Transverse colon (tissue), 4 donors: ENCODE measurements around the gene ITGA11. TPM values are rescaled to one million over a fixed set of nuclear protein-coding genes. Genes with fewer than 3 reads are reported as not detected.

ENCODE experiments used
- DNase-seq: peaks from one replicate; pipeline ENCODE4 v3.0.0-alpha.2; 2019
- H3K27ac ChIP-seq, 4 donors: fragments of 200-600 bp; sonication (generic); 2 replicates each; pipeline ENCODE4 v1.5.1; 2016 to 2018; ENCODE audit warnings: inconsistent platforms in 4 of 4
- H3K27me3 ChIP-seq: fragments of 200-600 bp; sonication (generic); 2 replicates; pipeline ENCODE4 v1.5.1; 2017; ENCODE audit warnings: inconsistent platforms
- H3K36me3 ChIP-seq, 4 donors: fragments of 200-600 bp; sonication (generic); 2 replicates each; pipeline ENCODE4 v1.5.1; 2017 to 2019; ENCODE audit warnings: inconsistent platforms in 4 of 4
- H3K4me1 ChIP-seq, 4 donors: fragments of 200-600 bp; sonication (generic); 2 replicates each; pipeline ENCODE4 v1.5.1; 2017 to 2020; ENCODE audit warnings: inconsistent platforms in 4 of 4
- H3K4me3 ChIP-seq, 4 donors: fragments of 200-600 bp; sonication (generic); 1 replicate in 1 of 4; 2 replicates in 3 of 4; pipeline versions ENCODE4 v1.5.1 to v1.6.1; 2017 to 2019; ENCODE audit warnings: inconsistent platforms in 4 of 4
- H3K9me3 ChIP-seq, 2 donors: fragments of 200-600 bp; sonication (generic); 2 replicates each; pipeline ENCODE4 v1.5.1; 2017 to 2019; ENCODE audit warnings: inconsistent platforms in 2 of 2
- EP300 ChIP-seq: sonication (generic); formaldehyde crosslinking; IDR thresholded peaks from one replicate; pipeline ENCODE4 v1.6.1; 2017; ENCODE audit warnings: antibody characterized with exemption, low read depth
- POLR2A ChIP-seq: fragments of 450-650 bp; IDR thresholded peaks from one replicate; pipeline ENCODE4 v1.6.1; 2016; ENCODE audit warnings: antibody characterized with exemption, mild to moderate bottlenecking, moderate library complexity
- POLR2AphosphoS5 ChIP-seq, 3 donors: sonication (generic); formaldehyde crosslinking; IDR thresholded peaks; one replicate each; pipeline ENCODE4 v1.6.1; 2016; ENCODE audit warnings: antibody characterized with exemption in 3 of 3
- WGBS, 2 donors: methylation state at CpG; one replicate each; pipeline ENCODE4 v1.1.5; 2018; ENCODE audit warnings: low coverage in 1 of 2; 5-methylcytosine and 5-hydroxymethylcytosine counted together
- in situ Hi-C, 4 donors: fragments of 200-750 bp; cut with MboI; loops; one replicate each; pipeline versions ENCODE4 v1.15.0 to v1.15.1; 2017; ENCODE audit warnings: low sequenced_read_pairs in 3 of 4, low pct_ligation_motif_present in 1 of 4, low pct_unique_long_range_greater_than_20kb in 1 of 4
- intact Hi-C: fragments of 100-400 bp; cut with DNase I; formaldehyde crosslinking; loops from one replicate; pipeline ENCODE4 v1.15.1; 2023; ENCODE audit warnings: low total_unique reads
- total RNA-seq, 4 donors: library from RNA; depleted of rRNA; stranded (reverse); fragments of >200 nt; gene quantifications; one replicate each; pipeline ENCODE4 v1.1.0, GENCODE V29; 2016
- TF ChIP-seq, protein P1 (sequence below), 5 experiments: fragments of 200-600 bp in 3 of 5; fragments of 450-650 bp in 2 of 5; sonication (generic) in 3 of 5; IDR thresholded peaks; 1 replicate in 2 of 5; 2 replicates in 3 of 5; pipeline ENCODE4 v1.5.1; 2016 to 2017; ENCODE audit warnings: antibody characterized with exemption in 5 of 5, inconsistent platforms in 3 of 5, mild to moderate bottlenecking in 2 of 5, moderate library complexity in 1 of 5

Gene ITGA11
- total RNA-seq, 4 donors from 2014 or later, result 0.37 to 3.2 (median 1.1) TPM

GRCh38 chr15:68402432-68403160 lies 29.4 kb downstream of the ITGA11 start:
- no peak overlapping the region for H3K4me3 ChIP-seq
- no peak overlapping the region for H3K27ac ChIP-seq
- H3K27me3 ChIP-seq, result no peaks in the 10 kb centered on the region
- intact Hi-C loops, result no loop called here
- peaks cover 0 to 5% (median 0%) of the 10 kb centered on the region in 4 donors for H3K4me1 ChIP-seq
- TF ChIP-seq POLR2AphosphoS5 (IDR thresholded peaks at IDR 0.05) (no peak), EP300 (no peak), POLR2A (no peak)
- TF ChIP-seq, protein P1, sequence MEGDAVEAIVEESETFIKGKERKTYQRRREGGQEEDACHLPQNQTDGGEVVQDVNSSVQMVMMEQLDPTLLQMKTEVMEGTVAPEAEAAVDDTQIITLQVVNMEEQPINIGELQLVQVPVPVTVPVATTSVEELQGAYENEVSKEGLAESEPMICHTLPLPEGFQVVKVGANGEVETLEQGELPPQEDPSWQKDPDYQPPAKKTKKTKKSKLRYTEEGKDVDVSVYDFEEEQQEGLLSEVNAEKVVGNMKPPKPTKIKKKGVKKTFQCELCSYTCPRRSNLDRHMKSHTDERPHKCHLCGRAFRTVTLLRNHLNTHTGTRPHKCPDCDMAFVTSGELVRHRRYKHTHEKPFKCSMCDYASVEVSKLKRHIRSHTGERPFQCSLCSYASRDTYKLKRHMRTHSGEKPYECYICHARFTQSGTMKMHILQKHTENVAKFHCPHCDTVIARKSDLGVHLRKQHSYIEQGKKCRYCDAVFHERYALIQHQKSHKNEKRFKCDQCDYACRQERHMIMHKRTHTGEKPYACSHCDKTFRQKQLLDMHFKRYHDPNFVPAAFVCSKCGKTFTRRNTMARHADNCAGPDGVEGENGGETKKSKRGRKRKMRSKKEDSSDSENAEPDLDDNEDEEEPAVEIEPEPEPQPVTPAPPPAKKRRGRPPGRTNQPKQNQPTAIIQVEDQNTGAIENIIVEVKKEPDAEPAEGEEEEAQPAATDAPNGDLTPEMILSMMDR (IDR thresholded peaks at IDR 0.05), result no peak
- in situ Hi-C loops, result no loop called here
- 90% methylated on average over 9 of the region's 9 CpGs; no CpG with 5 or more reads in 1 of the 2 donors for WGBS, 2 donors
- no peak for DNase-seq
- H3K36me3 ChIP-seq, result no peaks in the 10 kb centered on the region
- no peaks in the 10 kb centered on the region for H3K9me3 ChIP-seq

- Histone ChIP-seq H3K9me3 (no peaks in the 10 kb centered on the region), H3K4me3 (no peak overlapping the region), H3K27me3 (no peaks in the 10 kb centered on the region), H3K36me3 (no peaks in the 10 kb centered on the region), H3K4me1 (peaks cover 0 to 5% (median 0%) of the 10 kb centered on the region in 4 donors), H3K27ac (no peak overlapping the region)
- WGBS, 2 donors, result 72 to 100% methylated on average over 1 to 11 of the region's 11 CpGs
- intact Hi-C loops, result no loop called here
- TF ChIP-seq POLR2AphosphoS5 (IDR thresholded peaks at IDR 0.05) (no peak), POLR2A (no peak), EP300 (no peak)
- TF ChIP-seq, protein P1 (IDR thresholded peaks at IDR 0.05), result no peak
- in situ Hi-C loops, result no loop called here
- DNase-seq, result no peak
Measured at GRCh38 chr15:68401496-68402431, 30.2 kb downstream of the ITGA11 start.

- intact Hi-C loops, result no loop called here
- H3K27ac ChIP-seq, result no peak overlapping the region
- WGBS, 2 donors, result 52 to 57% methylated on average over 1 of the region's 1 CpG
- H3K4me1 ChIP-seq, result peaks cover 0 to 5% (median 0%) of the 10 kb centered on the region in 4 donors
- no peak overlapping the region for H3K4me3 ChIP-seq
- in situ Hi-C loops, result no loop called here
- DNase-seq, result no peak
- H3K9me3 ChIP-seq, result no peaks in the 10 kb centered on the region
- no peak for TF ChIP-seq POLR2A
- no peak for TF ChIP-seq EP300
- no peak for TF ChIP-seq POLR2AphosphoS5 (IDR thresholded peaks at IDR 0.05)
- TF ChIP-seq, protein P1 (IDR thresholded peaks at IDR 0.05), result no peak
- H3K36me3 ChIP-seq, result no peaks in the 10 kb centered on the region
- no peaks in the 10 kb centered on the region for H3K27me3 ChIP-seq
Measured at GRCh38 chr15:68400066-68400456, 31.9 kb downstream of the ITGA11 start.
